Esophagus muscularis mucosa (tissue), 4 donors: ENCODE results near the gene SESTD1. TPM values are rescaled to one million over a fixed set of nuclear protein-coding genes. Genes with fewer than 3 reads are reported as not detected.
"Not testable (repeated sequence)": the region's sequence is repeated elsewhere in the genome, so short reads cannot be mapped to it uniquely, and the experiment has no call there.

Source experiments
- DNase-seq: peaks from one replicate; pipeline ENCODE4 v3.0.0-alpha.2; 2017; ENCODE audit errors: extremely low spot score
- H3K27ac ChIP-seq, 4 donors: fragments of 200-600 bp; sonication (generic); replicated peaks in 1 of 4; 1 replicate in 3 of 4; 2 replicates in 1 of 4; pipeline ENCODE4 v1.5.1; 2016 to 2019; ENCODE audit warnings: mild to moderate bottlenecking in 1 of 4
- H3K27me3 ChIP-seq, 4 donors: fragments of 200-600 bp; sonication (generic); one replicate each; pipeline versions ENCODE4 v1.5.1 to v1.6.0; 2016 to 2019
- H3K36me3 ChIP-seq, 4 donors: fragments of 200-600 bp; sonication (generic); one replicate each; pipeline ENCODE4 v1.5.1; 2016 to 2019
- H3K4me1 ChIP-seq, 4 donors: fragments of 200-600 bp; sonication (generic); one replicate each; pipeline ENCODE4 v1.5.1; 2016 to 2019
- H3K4me3 ChIP-seq, 4 donors: fragments of 200-600 bp; sonication (generic); 1 replicate in 2 of 4; 2 replicates in 2 of 4; pipeline ENCODE4 v1.5.1; 2016 to 2019; ENCODE audit warnings: mild to moderate bottlenecking in 4 of 4, moderate library complexity in 1 of 4
- H3K9me3 ChIP-seq, 4 donors: fragments of 200-600 bp; sonication (generic); 1 replicate in 3 of 4; 2 replicates in 1 of 4; pipeline ENCODE4 v1.5.1; 2016 to 2019
- CTCF ChIP-seq, 3 experiments: fragments of 200-600 bp in 2 of 3; fragments of 450-650 bp in 1 of 3; sonication (generic) in 2 of 3; IDR thresholded peaks; one replicate each; pipeline ENCODE4 v1.5.1; 2017 to 2019; ENCODE audit warnings: antibody characterized with exemption in 3 of 3, mild to moderate bottlenecking in 2 of 3, moderate library complexity in 1 of 3
- EP300 ChIP-seq: sonication (generic); formaldehyde crosslinking; IDR thresholded peaks from one replicate; pipeline ENCODE4 v1.6.1; 2017; ENCODE audit warnings: antibody characterized with exemption
- POLR2A ChIP-seq: fragments of 450-650 bp; IDR thresholded peaks from one replicate; pipeline ENCODE4 v1.6.1; 2017; ENCODE audit warnings: antibody characterized with exemption, moderate library complexity, mild to moderate bottlenecking, low read depth
- POLR2AphosphoS5 ChIP-seq, 2 donors: sonication (generic); formaldehyde crosslinking; IDR thresholded peaks; one replicate each; pipeline ENCODE4 v1.6.1; 2017; ENCODE audit warnings: antibody characterized with exemption in 2 of 2
- WGBS: methylation state at CpG from one replicate; pipeline ENCODE4 v1.1.5; 2018; 5-methylcytosine and 5-hydroxymethylcytosine counted together
- intact Hi-C: fragments of 100-400 bp; cut with DNase I; formaldehyde crosslinking; loops from one replicate; pipeline ENCODE4 v1.15.1; 2023
- total RNA-seq, 4 donors: library from RNA; depleted of rRNA; stranded (reverse); fragments of >200 nt; gene quantifications; one replicate each; pipeline versions ENCODE4 v1.1.0 to v1.2.1, GENCODE V29; 2016

SESTD1 gene
- total RNA-seq, 4 donors from 2014 or later, result 48.9 to 57.3 (median 53.3) TPM

- H3K4me1 ChIP-seq, result no peaks in the 10 kb centered on the region
- no peak overlapping the region for H3K4me3 ChIP-seq
- DNase-seq, result no peak
- no peaks in the 10 kb centered on the region for H3K9me3 ChIP-seq
- no peak for TF ChIP-seq EP300
- WGBS, result 93% methylated on average over 4 of the region's 4 CpGs
- H3K27ac ChIP-seq, result no peak overlapping the region
- H3K27me3 ChIP-seq, result no peaks in the 10 kb centered on the region
- intact Hi-C loops, result no loop called here
- no peaks in the 10 kb centered on the region for H3K36me3 ChIP-seq
Observed at GRCh38 chr2:179211355-179211754, 53.3 kb downstream of the SESTD1 start.

DNA sequence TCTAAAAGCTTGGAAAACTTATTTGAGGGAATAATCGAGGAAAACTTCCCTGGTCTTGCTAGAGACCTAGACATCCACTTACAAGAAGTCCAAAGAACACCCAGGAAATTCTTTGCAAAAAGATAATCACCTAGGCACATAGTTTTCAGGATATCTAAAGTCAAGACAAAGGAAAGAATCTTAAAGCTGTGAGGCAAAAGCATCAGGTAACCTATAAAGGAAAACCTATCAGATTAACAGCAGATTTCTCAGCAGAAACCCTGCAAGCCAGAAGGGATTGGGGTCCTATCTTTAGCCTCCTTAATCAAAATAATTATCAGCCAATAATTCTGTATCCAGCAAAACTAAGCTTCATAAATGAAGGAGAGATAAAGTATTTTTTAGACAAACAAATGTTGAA, 56.4 kb downstream of the SESTD1 start:
- intact Hi-C loops, H3K27me3 ChIP-seq, H3K9me3 ChIP-seq, H3K27ac ChIP-seq, DNase-seq, H3K36me3 ChIP-seq, H3K4me3 ChIP-seq: not testable (repeated sequence)
- H3K4me1 ChIP-seq, result peaks cover 0 to 11% (median 3%) of the 10 kb centered on the region in 4 donors
- WGBS, result 97% methylated on average over 1 of the region's 1 CpG

- WGBS, result 94% methylated on average over 3 of the region's 5 CpGs
- TF ChIP-seq POLR2A, result no peak
- no peak for TF ChIP-seq EP300
- no peak for TF ChIP-seq POLR2AphosphoS5 (IDR thresholded peaks at IDR 0.05)
- no peak for TF ChIP-seq CTCF (IDR thresholded peaks at IDR 0.05)
Observed at GRCh38 chr2:179207047-179207446, 57.6 kb downstream of the SESTD1 start.

GRCh38 chr2:179201869-179202268, 62.8 kb downstream of the SESTD1 start:
- Histone ChIP-seq H3K27ac (no peak overlapping the region), H3K4me3 (no peak overlapping the region), H3K4me1 (peaks cover 0 to 15% (median 3%) of the 10 kb centered on the region in 4 donors), H3K36me3 (no peaks in the 10 kb centered on the region), H3K27me3 (no peaks in the 10 kb centered on the region), H3K9me3 (peaks cover 0 to 3% (median 0%) of the 10 kb centered on the region in 4 donors)
- no peak for TF ChIP-seq POLR2A
- TF ChIP-seq POLR2AphosphoS5 (IDR thresholded peaks at IDR 0.05), result no peak
- no peak for TF ChIP-seq EP300
- TF ChIP-seq CTCF (IDR thresholded peaks at IDR 0.05), result no peak
- intact Hi-C loops, result no loop called here
- WGBS, result 98% methylated on average over 3 of the region's 3 CpGs
- no peak for DNase-seq

More at GRCh38 chr2:179207047-179207446, 57.6 kb downstream of the SESTD1 start:
- Histone ChIP-seq H3K36me3 (no peaks in the 10 kb centered on the region), H3K27ac (no peak overlapping the region), H3K4me3 (no peak overlapping the region), H3K9me3 (no peaks in the 10 kb centered on the region), H3K27me3 (no peaks in the 10 kb centered on the region), H3K4me1 (peaks cover 0 to 15% (median 3%) of the 10 kb centered on the region in 4 donors)
- DNase-seq, result no peak
- intact Hi-C loops, result no loop called here

DNA sequence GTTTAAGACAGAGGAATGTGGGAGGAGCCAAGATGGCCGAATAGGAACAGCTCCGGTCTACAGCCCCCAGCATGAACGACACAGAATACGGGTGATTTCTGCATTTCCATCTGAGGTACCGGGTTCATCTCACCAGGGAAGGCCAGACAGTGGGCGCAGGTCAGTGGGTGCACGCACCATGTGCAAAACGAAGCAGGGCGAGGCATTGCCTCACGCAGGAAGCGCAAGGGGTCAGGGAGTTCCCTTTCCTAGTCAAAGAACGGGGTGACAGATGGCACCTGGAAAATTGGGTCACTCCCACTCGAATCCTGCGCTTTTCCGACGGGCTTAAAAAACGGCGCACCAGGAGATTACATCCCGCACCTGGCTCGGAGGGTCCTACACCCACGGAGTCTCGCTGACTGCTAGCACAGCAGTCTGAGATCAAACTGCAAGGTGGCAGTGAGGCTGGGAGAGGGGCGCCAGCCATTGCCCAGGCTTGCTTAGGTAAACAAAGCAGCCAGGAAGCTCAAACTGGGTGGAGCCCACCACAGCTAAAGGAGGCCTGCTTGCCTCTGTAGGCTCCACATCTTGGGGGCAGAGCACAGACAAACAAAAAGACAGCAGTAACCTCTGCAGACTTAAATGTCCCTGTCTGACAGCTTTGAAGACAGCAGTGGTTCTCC, 68.6 kb downstream of the SESTD1 start:
- H3K9me3 ChIP-seq, H3K4me3 ChIP-seq, H3K27ac ChIP-seq, intact Hi-C loops, H3K27me3 ChIP-seq, H3K36me3 ChIP-seq, DNase-seq: not testable (repeated sequence)
- H3K4me1 ChIP-seq, result peaks cover 9 to 24% (median 16%) of the 10 kb centered on the region in 4 donors
- 97% methylated on average over 23 of the region's 23 CpGs for WGBS

GRCh38 chr2:179195141-179195540, 69.5 kb downstream of the SESTD1 start:
- Histone ChIP-seq H3K27me3 (no peaks in the 10 kb centered on the region), H3K27ac (no peak overlapping the region), H3K9me3 (peaks cover 0 to 6% (median 3%) of the 10 kb centered on the region in 4 donors), H3K36me3 (peaks cover 0 to 4% (median 2%) of the 10 kb centered on the region in 4 donors), H3K4me3 (no peak overlapping the region), H3K4me1 (peaks cover 9 to 24% (median 16%) of the 10 kb centered on the region in 4 donors)
- no peak for DNase-seq
- TF ChIP-seq EP300 (no peak), POLR2AphosphoS5 (IDR thresholded peaks at IDR 0.05) (no peak), POLR2A (no peak), CTCF (IDR thresholded peaks at IDR 0.05) (no peak)
- intact Hi-C loops, result no loop called here
- 92% methylated on average over 2 of the region's 2 CpGs for WGBS
